A549 treated with DMSO at 1 μM for 4 hours (cell line): ENCODE results near the gene LRCOL1. TPM values are rescaled to one million over a fixed set of nuclear protein-coding genes. Genes with fewer than 3 reads are reported as not detected.

ENCODE experiments used
- total RNA-seq: library from RNA; stranded (reverse); fragments of 200-300 nt; extraction: Qiagen RNA extraction; gene quantifications from 5 replicates; pipeline ENCODE4 v1.2.3, GENCODE V29; 2022; ENCODE audit warnings: low read depth

LRCOL1 gene
- not detected in 5 replicates for total RNA-seq

DNA sequence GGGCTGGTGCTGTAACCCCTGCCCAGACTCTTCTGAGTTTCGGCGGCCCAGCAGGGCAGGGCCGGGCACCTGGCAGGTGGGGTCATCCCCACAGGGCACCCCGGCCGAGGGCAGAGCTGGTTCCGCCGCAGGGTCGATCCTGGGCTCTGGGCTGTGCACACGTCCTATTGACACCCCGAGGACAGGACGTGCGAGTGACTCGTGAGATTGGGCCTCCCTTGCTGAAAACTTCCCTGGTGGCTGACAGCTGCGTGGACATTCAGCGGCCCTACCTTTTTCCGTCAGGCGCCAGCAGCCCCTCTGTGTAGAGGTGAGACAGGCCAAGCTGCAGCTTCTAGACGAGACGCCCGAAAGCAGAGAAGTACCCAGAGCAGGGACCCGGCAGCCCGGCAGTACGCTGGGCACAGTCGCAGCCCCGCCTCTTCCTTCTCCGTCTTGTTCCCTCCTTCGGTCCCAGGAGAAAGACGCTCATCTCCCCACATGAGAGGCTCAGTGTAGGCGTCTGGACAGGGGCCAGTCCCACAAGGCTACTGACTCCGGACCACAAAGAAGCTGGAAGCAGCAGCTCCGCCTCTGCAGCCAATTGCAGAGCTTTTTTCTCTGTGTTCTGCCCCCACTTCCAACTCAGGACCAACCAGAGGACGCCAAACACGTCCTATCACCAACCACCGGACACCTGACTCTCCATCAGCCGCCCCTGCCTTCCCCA is at the start of gene LRCOL1:
LRCOL1 (minus strand) TSS at position 532 of the 709 bp plus-strand sequence. CDS start 4,331 bp downstream, outside the sequence.

GRCh38 chr12:132618683-132619043 is 8.3 kb upstream of the LRCOL1 start, which contains the start of gene P2RX2:
Gene P2RX2 (plus strand): TSS chr12:132618776. CDS start chr12:132618817, 41 bp downstream.

Other genes with a start within 250 kb of the LRCOL1 start
- gene FBRSL1, start 120.4 kb downstream of the LRCOL1 start, total RNA-seq = 50.9 to 84.7 TPM (median 73.0 TPM) in 5 replicates
- gene P2RX2, start 8.2 kb upstream of the LRCOL1 start, total RNA-seq = not detected in 5 replicates
- gene POLE, start 76.8 kb upstream of the LRCOL1 start, total RNA-seq = 42.9 to 49.3 TPM (median 45.1 TPM) in 5 replicates
- 22.5 to 30.1 TPM (median 28.6 TPM) in 5 replicates for gene PXMP2, start 77.0 kb upstream of the LRCOL1 start, total RNA-seq
- 49.1 to 63.1 TPM (median 61.6 TPM) in 5 replicates for gene PGAM5, start 100.3 kb upstream of the LRCOL1 start, total RNA-seq
- gene ANKLE2, start 151.2 kb upstream of the LRCOL1 start, total RNA-seq = 79.2 to 96.7 TPM (median 84.8 TPM) in 5 replicates
- 20.1 to 29.0 TPM (median 24.2 TPM) in 5 replicates for gene GOLGA3, start 218.3 kb upstream of the LRCOL1 start, total RNA-seq